ENCODE data around the gene TIMM44. TPM values are rescaled to one million over a fixed set of nuclear protein-coding genes. Genes with fewer than 3 reads are reported as not detected.

Gene TIMM44
- total and polyA plus RNA-seq, 2 of the 8 experiments (the other 6 are each of a cell fraction or from before 2014, with no cell fraction given): 131 to 150 TPM

DNA sequence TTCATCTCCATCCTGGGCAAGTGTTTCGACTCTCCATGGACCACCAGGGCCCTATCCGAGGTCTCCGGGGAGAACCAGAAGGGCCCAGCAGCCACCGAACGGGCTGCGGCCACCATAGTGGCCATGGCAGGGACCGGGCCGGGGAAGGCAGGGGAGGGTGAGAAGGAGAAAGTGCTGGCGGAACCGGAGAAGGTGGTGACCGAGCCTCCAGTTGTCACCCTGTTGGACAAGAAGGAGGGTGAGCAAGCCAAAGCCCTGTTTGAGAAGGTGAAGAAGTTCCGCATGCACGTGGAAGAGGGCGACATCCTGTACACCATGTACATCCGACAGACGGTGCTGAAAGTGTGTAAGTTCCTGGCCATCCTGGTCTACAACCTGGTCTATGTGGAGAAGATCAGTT lies 44.5 kb downstream of the TIMM44 start:
- Histone ChIP-seq H2AK5ac (ENCODE audit: low read depth, low read length) (no peak overlapping the region), H3K9ac (replicated peaks in 1 of 4; ENCODE audit: extremely low read depth in 1 of 4, low read depth in 3 of 4, low read length in 3 of 4) (no peak overlapping the region), H4K20me1 (replicated peaks in 1 of 2; ENCODE audit: control insufficient read depth in 1 of 2, insufficient read depth in 2 of 2, low read length in 2 of 2) (peaks cover 0 to 3% of the 10 kb centered on the region in 2 experiments), H2AFZ (ENCODE audit: low read length) (no peak overlapping the region), H3K9me3 (ENCODE audit: insufficient read depth in 2 of 2, low read depth in 1 of 2, low read length in 1 of 2) (no peaks in the 10 kb centered on the region), H3K27me3 (replicated peaks in 1 of 4; ENCODE audit: control insufficient read depth in 3 of 4, extremely low read depth in 1 of 4, insufficient read depth in 3 of 4, low read length in 3 of 4) (no peaks in the 10 kb centered on the region), H3K14ac (ENCODE audit: insufficient read length) (no peak overlapping the region), H2BK20ac (ENCODE audit: low read length) (no peak overlapping the region), H3K56ac (replicated peaks; ENCODE audit: insufficient read length, low read depth, low read length) (no peak overlapping the region), H3K4me3 (ENCODE audit: extremely low read depth in 1 of 4, insufficient read depth in 2 of 4, low read depth in 3 of 4, low read length in 4 of 4) (no peak overlapping the region), H4K8ac (ENCODE audit: extremely low read depth, insufficient read depth, low read length) (no peak overlapping the region), H3K4ac (replicated peaks; ENCODE audit: insufficient read length, low read depth, low read length) (no peak overlapping the region), H4K5ac (ENCODE audit: insufficient read length, low read depth, low read length) (no peak overlapping the region), H3K27ac (ENCODE audit: low read depth, low read length) (no peak overlapping the region), H3K36me3 (ENCODE audit: control insufficient read depth in 2 of 4, insufficient read depth in 4 of 4, low read length in 3 of 4) (no peaks in the 10 kb centered on the region; a peak in 1 of 8 replicates), H3K4me2 (ENCODE audit: insufficient read depth in 1 of 2, low read depth in 2 of 2, low read length in 2 of 2) (no peak overlapping the region), H4K91ac (replicated peaks; ENCODE audit: insufficient read length, low read length) (no peak overlapping the region), H3K23me2 (ENCODE audit: low read depth, low read length) (peaks cover 8% of the 10 kb centered on the region), H2BK15ac (ENCODE audit: low read length) (no peak overlapping the region), H2BK120ac (replicated peaks; ENCODE audit: low read depth, low read length) (no peak overlapping the region), H3K4me1 (replicated peaks in 1 of 4; ENCODE audit: control insufficient read depth in 3 of 4, insufficient read depth in 4 of 4, low read length in 3 of 4) (peaks cover 0 to 12% (median 3%) of the 10 kb centered on the region in 4 experiments; a peak in 3 of 7 replicates), H3K79me1 (ENCODE audit: low read depth, low read length) (no peaks in the 10 kb centered on the region), H3K23ac (ENCODE audit: insufficient read length) (no peak overlapping the region), H2BK5ac (ENCODE audit: low read depth, low read length) (no peak overlapping the region), H2BK12ac (ENCODE audit: low read depth, low read length) (no peak overlapping the region), H3K79me2 (ENCODE audit: control insufficient read depth in 1 of 2, insufficient read depth in 2 of 2, low read length in 2 of 2) (no peaks in the 10 kb centered on the region), H3K18ac (ENCODE audit: extremely low read depth, low read length) (no peak overlapping the region)
- FAIRE-seq: no peak
- 95% methylated on average over 16 of the region's 16 CpGs; no CpG with 5 or more reads in 1 of the 2 experiments for WGBS, 2 experiments (ENCODE audit: extremely low coverage in 1 of 2, insufficient coverage in 1 of 2, insufficient read length in 1 of 2, insufficient replicate concordance in 2 of 2, low coverage in 1 of 2, low lambda C conversion rate in 2 of 2, missing lambda C conversion rate in 1 of 2)
- TF ChIP-seq CREB1 (IDR thresholded peaks at IDR 0.05) (no peak), TCF12 (IDR thresholded peaks at IDR 0.05; ENCODE audit: low read depth, low read length) (no peak), RNF2 (IDR thresholded peaks at IDR 0.05; ENCODE audit: borderline replicate concordance, low read depth, low read length, missing control alignments, poor library complexity, severe bottlenecking) (no peak), JUN (IDR thresholded peaks at IDR 0.05; ENCODE audit: low read depth, low read length) (no peak), BRCA1 (IDR thresholded peaks at IDR 0.05; ENCODE audit: low read depth, low read length) (no peak), SUZ12 (IDR thresholded peaks at IDR 0.05; ENCODE audit: low read length) (no peak)
- no peak for DNase-seq (ENCODE audit: low read depth in 1 of 2, low spot score in 2 of 2)
- CTCF ChIA-PET (ENCODE audit: partially characterized antibody): interaction anchor here (1.0 to 3.4 kb wide), 10 partner anchors 10 to 545 kb away, joined by 3 to 21 read pairs (median 6); partner anchors contain the start of genes LRRC8E and TGFBR3L
- POLR2A ChIA-PET (ENCODE audit: partially characterized antibody): interaction anchor here (2.3 to 2.8 kb wide), 3 partner anchors 13 to 45 kb away, joined by 8 to 10 read pairs (median 8); partner anchors contain the start of gene TIMM44
